ENCODE measurements around the gene SDK2. TPM values are rescaled to one million over a fixed set of nuclear protein-coding genes. Genes with fewer than 3 reads are reported as not detected.

SDK2 gene
- total and polyA plus RNA-seq, 2 of the 4 experiments (the other 2 are of a cell fraction): under 0.01 to 0.03 TPM

- DNase-seq (no peak), ATAC-seq (ENCODE audit: low read depth) (no peak)
- no peak overlapping the region for H3K4me3 ChIP-seq (ENCODE audit: insufficient read depth, low read depth, low read length)
- H3K27ac ChIP-seq (ENCODE audit: insufficient read depth, low read length): no peak overlapping the region
- H3K79me1 ChIP-seq (ENCODE audit: low read depth in 1 of 2, low read length in 2 of 2): no peaks in the 10 kb centered on the region
- TF ChIP-seq ELK1 (IDR thresholded peaks at IDR 0.05; ENCODE audit: borderline replicate concordance, low read depth, low read length): no peak
- intact Hi-C loops (cut with micrococcal nuclease) (no loop called here), dilution Hi-C loops (cut with HindIII; ENCODE audit: low sequenced_read_pairs, unreplicated experiment) (no loop called here), in situ Hi-C loops (cut with MboI; ENCODE audit: low sequenced_read_pairs) (no loop called here)
- no peak overlapping the region for H2AK9ac ChIP-seq (replicated peaks; ENCODE audit: low read depth, low read length, poor library complexity)
- peaks cover 5% of the 10 kb centered on the region; the same call in 1 of the 2 replicates for H3K27me3 ChIP-seq (ENCODE audit: control insufficient read depth, insufficient read depth, low read length)
- H2AFZ ChIP-seq (replicated peaks; ENCODE audit: low read length, poor library complexity): no peak overlapping the region
- no peak overlapping the region for H2BK20ac ChIP-seq (ENCODE audit: low read depth, low read length)
- BruUV-seq (replicated peaks): no TSS peak
- H3K4ac ChIP-seq (ENCODE audit: low read depth, low read length): no peak overlapping the region
- H2BK15ac ChIP-seq (ENCODE audit: low read depth, low read length): no peak overlapping the region
- CTCF ChIA-PET: interaction anchor here (0.7 to 1.1 kb wide), 2 partner anchors 19 to 91 kb away, joined by 3 read pairs; no protein-coding TSS in a partner anchor
- H4K5ac ChIP-seq (ENCODE audit: low read depth, low read length): no peak overlapping the region
- no peaks in the 10 kb centered on the region for H4K20me1 ChIP-seq (ENCODE audit: insufficient read depth, low read length)
- no peak overlapping the region for H3K9ac ChIP-seq (ENCODE audit: low read depth, low read length)
- no CpG with 5 or more reads among the region's 13 CpGs for WGBS, 2 experiments (ENCODE audit: extremely low coverage in 2 of 2, insufficient read length in 1 of 2)
- H3K56ac ChIP-seq (ENCODE audit: extremely low read depth, insufficient read depth, low read length): no peak overlapping the region
- H4K91ac ChIP-seq (ENCODE audit: insufficient read depth, low read depth, low read length): no peak overlapping the region
- no peak overlapping the region for H3K4me2 ChIP-seq (ENCODE audit: low read depth, low read length)
- no peaks in the 10 kb centered on the region for H3K9me3 ChIP-seq (ENCODE audit: control insufficient read depth, insufficient read depth, low read length)
- H4K8ac ChIP-seq (ENCODE audit: low read depth in 2 of 2, low read length in 2 of 2): no peak overlapping the region
- no peak overlapping the region for H3K23ac ChIP-seq (ENCODE audit: low read depth, low read length)
- POLR2A ChIA-PET (ENCODE audit: unreplicated experiment): no interaction called here
- H3K14ac ChIP-seq (replicated peaks; ENCODE audit: low read depth, low read length): no peak overlapping the region
- H2BK5ac ChIP-seq (ENCODE audit: low read depth, low read length, poor library complexity, severe bottlenecking): no peak overlapping the region
- H3K9me1 ChIP-seq (ENCODE audit: insufficient read depth, low read length): no peaks in the 10 kb centered on the region
- H3K36me3 ChIP-seq (ENCODE audit: control insufficient read depth, insufficient read depth, low read length): no peaks in the 10 kb centered on the region
- no peak overlapping the region for H2BK120ac ChIP-seq (ENCODE audit: low read depth, low read length)
- no peak overlapping the region for H2AK5ac ChIP-seq (ENCODE audit: low read depth, low read length)
- no peak overlapping the region for H3K18ac ChIP-seq (ENCODE audit: low read depth, low read length)
- no peaks in the 10 kb centered on the region for H3K4me1 ChIP-seq (ENCODE audit: control insufficient read depth, insufficient read depth, low read length)
Observed at GRCh38 chr17:73411313-73411747, 232.9 kb downstream of the SDK2 start.
